ENCODE measurements around the gene FAM83G. TPM values are rescaled to one million over a fixed set of nuclear protein-coding genes. Genes with fewer than 3 reads are reported as not detected.

FAM83G gene
- total RNA-seq, 1 experiment from 2014 or later, result 31.4 TPM

DNA sequence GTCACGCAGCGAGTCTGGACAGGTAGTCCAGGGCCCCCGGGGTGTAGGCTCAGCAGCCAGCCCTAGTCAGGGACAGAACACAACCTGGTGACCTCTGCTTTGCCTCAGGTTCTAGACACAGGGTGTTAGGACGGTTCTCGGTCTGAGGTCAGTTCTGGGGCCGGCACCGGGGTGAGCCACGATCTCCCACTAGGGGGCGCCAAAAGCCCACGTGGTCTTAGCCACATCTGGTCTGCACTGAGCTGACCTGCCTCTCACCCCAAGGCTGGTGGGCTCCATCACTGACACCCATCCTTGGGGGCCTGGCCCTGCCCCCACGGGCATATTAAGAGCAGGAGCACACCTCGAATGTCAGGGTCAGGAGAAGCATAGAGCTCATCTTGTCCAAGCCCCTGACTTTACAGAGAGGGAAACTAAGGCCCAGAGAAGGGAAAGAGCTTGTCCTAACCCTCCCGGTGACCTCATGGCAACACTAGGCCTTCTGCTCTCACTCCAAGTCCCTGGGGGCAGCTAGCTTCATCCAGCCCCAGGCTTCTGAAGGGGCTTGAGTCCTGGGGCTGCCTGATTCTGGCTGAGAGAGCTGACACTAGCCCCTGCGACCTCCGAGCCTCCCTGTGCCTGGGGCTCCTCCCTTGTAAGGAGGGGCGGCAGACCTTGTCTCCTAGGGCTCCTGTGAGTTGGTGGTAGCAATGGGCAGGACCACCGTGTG lies 43.6 kb downstream of the FAM83G start (continued):
- TF ChIP-seq, protein P1, sequence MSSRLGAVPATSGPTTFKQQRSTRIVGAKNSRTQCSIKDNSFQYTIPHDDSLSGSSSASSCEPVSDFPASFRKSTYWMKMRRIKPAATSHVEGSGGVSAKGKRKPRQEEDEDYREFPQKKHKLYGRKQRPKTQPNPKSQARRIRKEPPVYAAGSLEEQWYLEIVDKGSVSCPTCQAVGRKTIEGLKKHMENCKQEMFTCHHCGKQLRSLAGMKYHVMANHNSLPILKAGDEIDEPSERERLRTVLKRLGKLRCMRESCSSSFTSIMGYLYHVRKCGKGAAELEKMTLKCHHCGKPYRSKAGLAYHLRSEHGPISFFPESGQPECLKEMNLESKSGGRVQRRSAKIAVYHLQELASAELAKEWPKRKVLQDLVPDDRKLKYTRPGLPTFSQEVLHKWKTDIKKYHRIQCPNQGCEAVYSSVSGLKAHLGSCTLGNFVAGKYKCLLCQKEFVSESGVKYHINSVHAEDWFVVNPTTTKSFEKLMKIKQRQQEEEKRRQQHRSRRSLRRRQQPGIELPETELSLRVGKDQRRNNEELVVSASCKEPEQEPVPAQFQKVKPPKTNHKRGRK (CRISPR knock-in tag; IDR thresholded peaks at IDR 0.05; ENCODE audit: borderline replicate concordance), result no peak
- no peak for TF ChIP-seq ZBTB21 (CRISPR knock-in tag; IDR thresholded peaks at IDR 0.05; ENCODE audit: borderline replicate concordance)
- TF ChIP-seq, protein P2, sequence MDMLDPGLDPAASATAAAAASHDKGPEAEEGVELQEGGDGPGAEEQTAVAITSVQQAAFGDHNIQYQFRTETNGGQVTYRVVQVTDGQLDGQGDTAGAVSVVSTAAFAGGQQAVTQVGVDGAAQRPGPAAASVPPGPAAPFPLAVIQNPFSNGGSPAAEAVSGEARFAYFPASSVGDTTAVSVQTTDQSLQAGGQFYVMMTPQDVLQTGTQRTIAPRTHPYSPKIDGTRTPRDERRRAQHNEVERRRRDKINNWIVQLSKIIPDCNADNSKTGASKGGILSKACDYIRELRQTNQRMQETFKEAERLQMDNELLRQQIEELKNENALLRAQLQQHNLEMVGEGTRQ (CRISPR knock-in tag; IDR thresholded peaks at IDR 0.05), result peak; percentile 62

DNA sequence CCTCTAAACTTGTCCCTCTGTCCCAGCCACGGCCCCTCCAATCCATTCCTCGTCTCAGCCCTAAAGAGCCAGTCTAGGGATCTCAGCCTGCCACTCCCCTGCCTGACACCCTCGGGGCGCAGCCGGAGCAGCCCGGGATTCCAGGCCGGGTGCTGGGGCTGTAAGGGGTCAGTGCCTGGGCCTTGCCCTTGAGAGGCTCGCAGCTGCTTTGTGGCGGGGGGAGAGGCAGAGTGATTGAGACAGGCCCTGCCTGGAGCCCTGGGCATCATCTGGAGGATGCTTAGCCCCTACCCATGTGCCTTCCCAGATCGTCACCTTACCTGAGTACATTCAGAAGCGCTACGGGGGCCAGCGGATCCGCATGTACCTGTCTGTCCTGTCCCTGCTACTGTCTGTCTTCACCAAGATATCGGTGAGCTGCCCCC lies 44.3 kb downstream of the FAM83G start:
- Mint-ChIP-seq H3K27me3 (ENCODE audit: low read depth) (no peaks in the 10 kb centered on the region), H3K4me1 (peaks cover 8% of the 10 kb centered on the region), H3K4me3 (no peak overlapping the region), H3K9me3 (no peaks in the 10 kb centered on the region), H3K27ac (no peak overlapping the region), H3K36me3 (no peaks in the 10 kb centered on the region)
- DNase-seq (ENCODE audit: low spot score) (no peak), ATAC-seq (no peak)
- ChIA-PET CTCF (interaction anchor here (1.1 to 1.6 kb wide), 8 partner anchors 8 to 98 kb away, joined by 3 to 22 read pairs (median 4); partner anchors contain the start of gene SLC5A10), POLR2A (no interaction called here)
- 0 out of 2 replicates have a peak, but pooled peaks have one; percentile 36 for TF ChIP-seq ZNF232 (CRISPR knock-in tag; IDR thresholded peaks at IDR 0.05)
- TF ChIP-seq, protein P3, sequence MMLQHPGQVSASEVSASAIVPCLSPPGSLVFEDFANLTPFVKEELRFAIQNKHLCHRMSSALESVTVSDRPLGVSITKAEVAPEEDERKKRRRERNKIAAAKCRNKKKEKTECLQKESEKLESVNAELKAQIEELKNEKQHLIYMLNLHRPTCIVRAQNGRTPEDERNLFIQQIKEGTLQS (CRISPR knock-in tag; conservative IDR thresholded peaks at IDR 0.05), result 0 out of 2 replicates have a peak, but pooled peaks have one; percentile 11
- TF ChIP-seq CBFB (CRISPR knock-in tag; IDR thresholded peaks at IDR 0.05; ENCODE audit: low read depth), result no peak
- TF ChIP-seq TCF7 (CRISPR knock-in tag; IDR thresholded peaks at IDR 0.05; ENCODE audit: low read depth), result no peak
- TF ChIP-seq, protein P4, sequence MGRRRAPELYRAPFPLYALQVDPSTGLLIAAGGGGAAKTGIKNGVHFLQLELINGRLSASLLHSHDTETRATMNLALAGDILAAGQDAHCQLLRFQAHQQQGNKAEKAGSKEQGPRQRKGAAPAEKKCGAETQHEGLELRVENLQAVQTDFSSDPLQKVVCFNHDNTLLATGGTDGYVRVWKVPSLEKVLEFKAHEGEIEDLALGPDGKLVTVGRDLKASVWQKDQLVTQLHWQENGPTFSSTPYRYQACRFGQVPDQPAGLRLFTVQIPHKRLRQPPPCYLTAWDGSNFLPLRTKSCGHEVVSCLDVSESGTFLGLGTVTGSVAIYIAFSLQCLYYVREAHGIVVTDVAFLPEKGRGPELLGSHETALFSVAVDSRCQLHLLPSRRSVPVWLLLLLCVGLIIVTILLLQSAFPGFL (CRISPR knock-in tag; IDR thresholded peaks at IDR 0.05; ENCODE audit: borderline replicate concordance), result no peak

DNA sequence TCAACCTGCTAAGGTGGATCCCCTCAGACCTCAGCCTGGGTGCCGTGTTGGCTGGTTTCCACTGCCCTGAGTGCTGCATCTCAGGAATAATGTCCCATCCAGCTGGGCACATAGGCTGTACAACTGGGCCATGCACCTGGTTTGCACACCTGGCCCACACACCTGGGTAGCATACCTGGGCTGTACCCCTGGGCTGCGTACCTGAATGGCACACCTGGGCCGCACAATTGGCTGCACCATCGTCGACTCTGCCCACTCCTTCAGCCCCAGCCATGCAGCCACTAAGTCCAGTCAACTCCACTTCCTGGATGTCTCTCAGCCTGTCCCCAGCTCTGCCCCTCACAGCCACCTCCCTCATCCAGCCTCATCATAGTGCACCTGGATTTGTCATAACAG lies 44.7 kb downstream of the FAM83G start:
- Mint-ChIP-seq H3K4me1 (peaks cover 8% of the 10 kb centered on the region), H3K4me3 (no peak overlapping the region), H3K27ac (no peak overlapping the region), H3K27me3 (ENCODE audit: low read depth) (no peaks in the 10 kb centered on the region), H3K36me3 (no peaks in the 10 kb centered on the region), H3K9me3 (no peaks in the 10 kb centered on the region)
- CTCF ChIA-PET, result interaction anchor here (1.1 to 1.5 kb wide), 2 partner anchors 9 to 38 kb away, joined by 3 to 11 read pairs; no protein-coding TSS in a partner anchor
- TF ChIP-seq, protein P5, sequence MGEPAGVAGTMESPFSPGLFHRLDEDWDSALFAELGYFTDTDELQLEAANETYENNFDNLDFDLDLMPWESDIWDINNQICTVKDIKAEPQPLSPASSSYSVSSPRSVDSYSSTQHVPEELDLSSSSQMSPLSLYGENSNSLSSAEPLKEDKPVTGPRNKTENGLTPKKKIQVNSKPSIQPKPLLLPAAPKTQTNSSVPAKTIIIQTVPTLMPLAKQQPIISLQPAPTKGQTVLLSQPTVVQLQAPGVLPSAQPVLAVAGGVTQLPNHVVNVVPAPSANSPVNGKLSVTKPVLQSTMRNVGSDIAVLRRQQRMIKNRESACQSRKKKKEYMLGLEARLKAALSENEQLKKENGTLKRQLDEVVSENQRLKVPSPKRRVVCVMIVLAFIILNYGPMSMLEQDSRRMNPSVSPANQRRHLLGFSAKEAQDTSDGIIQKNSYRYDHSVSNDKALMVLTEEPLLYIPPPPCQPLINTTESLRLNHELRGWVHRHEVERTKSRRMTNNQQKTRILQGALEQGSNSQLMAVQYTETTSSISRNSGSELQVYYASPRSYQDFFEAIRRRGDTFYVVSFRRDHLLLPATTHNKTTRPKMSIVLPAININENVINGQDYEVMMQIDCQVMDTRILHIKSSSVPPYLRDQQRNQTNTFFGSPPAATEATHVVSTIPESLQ (CRISPR knock-in tag; IDR thresholded peaks at IDR 0.05), result no peak
- TF ChIP-seq, protein P6, sequence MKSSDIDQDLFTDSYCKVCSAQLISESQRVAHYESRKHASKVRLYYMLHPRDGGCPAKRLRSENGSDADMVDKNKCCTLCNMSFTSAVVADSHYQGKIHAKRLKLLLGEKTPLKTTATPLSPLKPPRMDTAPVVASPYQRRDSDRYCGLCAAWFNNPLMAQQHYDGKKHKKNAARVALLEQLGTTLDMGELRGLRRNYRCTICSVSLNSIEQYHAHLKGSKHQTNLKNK (CRISPR knock-in tag; IDR thresholded peaks at IDR 0.05), result no peak
- TF ChIP-seq ZNF317 (CRISPR knock-in tag; IDR thresholded peaks at IDR 0.05; ENCODE audit: borderline replicate concordance, low read depth) (no peak), GTF2I (CRISPR knock-in tag; conservative IDR thresholded peaks at IDR 0.05) (no peak), HMGA2 (CRISPR knock-in tag; IDR thresholded peaks at IDR 0.05) (no peak), JAZF1 (CRISPR knock-in tag; IDR thresholded peaks at IDR 0.05) (no peak), ZNF121 (CRISPR knock-in tag; IDR thresholded peaks at IDR 0.05) (no peak), SMAD4 (CRISPR knock-in tag; IDR thresholded peaks at IDR 0.05) (no peak)
- TF ChIP-seq, protein P7, sequence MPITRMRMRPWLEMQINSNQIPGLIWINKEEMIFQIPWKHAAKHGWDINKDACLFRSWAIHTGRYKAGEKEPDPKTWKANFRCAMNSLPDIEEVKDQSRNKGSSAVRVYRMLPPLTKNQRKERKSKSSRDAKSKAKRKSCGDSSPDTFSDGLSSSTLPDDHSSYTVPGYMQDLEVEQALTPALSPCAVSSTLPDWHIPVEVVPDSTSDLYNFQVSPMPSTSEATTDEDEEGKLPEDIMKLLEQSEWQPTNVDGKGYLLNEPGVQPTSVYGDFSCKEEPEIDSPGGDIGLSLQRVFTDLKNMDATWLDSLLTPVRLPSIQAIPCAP (CRISPR knock-in tag; IDR thresholded peaks at IDR 0.05), result no peak
- ATAC-seq, result no peak
- no peak for DNase-seq (ENCODE audit: low spot score)
- POLR2A ChIA-PET, result no interaction called here
